ENCODE data around the gene PCBP3.
A peak's percentile ranks its signal among the peaks of the same experiment; 100 is the strongest.

The PCBP3 gene

DNA sequence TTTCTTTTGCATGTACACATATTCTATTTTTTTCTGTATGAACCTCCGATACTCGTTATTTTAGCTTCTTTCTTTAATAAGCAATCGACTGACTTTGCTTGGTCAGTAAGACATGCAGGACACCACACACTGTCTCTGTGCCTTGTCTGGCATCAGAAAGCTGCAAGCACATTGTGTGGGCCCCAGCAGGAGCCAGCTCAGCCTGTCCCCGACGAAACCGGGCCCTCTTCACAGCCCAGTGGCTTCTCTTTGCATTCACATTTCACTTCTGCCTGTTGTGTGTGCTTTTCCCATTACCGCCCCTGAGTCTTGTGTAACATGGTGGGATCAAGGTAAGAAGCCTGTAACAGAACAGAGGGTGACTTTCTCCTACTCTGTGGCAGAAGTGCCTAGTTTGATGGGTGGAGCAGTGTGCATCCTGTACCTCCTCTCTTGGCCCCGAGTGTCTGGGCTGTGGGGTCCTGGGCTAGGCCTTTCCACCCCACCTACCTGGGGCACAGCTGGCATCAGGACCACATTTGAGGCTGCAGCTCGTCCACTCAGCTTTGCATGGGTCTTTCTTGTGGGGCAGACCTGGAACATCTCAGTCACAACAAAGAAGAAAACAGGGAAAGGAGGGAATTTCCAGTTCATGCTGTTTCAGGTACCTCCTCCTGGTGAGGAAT, 219.2 kb downstream of the PCBP3 start:
- no peak for DNase-seq (ENCODE audit: low read depth)

DNA sequence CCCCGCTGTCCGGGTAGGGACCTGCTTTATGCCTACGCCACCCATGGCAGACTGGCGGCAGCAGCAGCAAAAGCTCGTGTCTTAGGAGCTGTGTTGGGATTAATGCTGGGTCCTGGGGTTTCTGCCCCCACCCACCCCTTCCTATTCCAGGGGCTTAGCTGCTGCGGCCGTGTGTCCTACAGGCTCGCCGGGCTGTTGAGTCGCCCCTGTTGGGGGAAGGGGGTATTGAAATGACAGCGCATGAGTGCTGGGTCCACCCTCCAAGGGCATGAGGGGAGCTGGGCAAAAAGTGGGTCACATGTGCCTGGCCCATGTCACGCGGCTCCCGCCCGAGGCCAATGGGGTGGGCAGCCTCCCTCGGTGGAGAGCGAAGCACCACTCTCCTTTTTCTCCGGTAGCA, 219.7 kb downstream of the PCBP3 start:
- no peak for DNase-seq (ENCODE audit: low read depth)

DNA sequence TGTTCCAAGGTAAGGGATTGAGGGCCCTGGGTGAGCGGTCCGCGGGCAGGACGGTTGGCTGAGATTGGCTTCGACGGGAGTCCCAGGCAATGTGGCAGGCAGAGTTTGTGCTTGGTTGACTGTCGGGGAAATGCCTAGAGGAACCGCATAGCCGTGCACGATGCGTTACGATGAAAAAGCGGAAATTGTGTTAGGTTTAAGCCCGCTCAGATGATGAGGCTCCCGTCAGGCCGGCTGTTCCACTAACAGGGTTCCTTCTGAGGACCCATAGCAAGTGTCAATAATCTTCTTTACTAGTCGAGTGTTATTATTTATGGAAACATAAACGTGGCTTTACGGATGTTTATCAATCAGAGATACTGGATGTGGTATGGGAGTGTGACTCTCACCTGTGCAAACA, 220.2 kb downstream of the PCBP3 start:
- no peak for DNase-seq (ENCODE audit: low read depth)

DNA sequence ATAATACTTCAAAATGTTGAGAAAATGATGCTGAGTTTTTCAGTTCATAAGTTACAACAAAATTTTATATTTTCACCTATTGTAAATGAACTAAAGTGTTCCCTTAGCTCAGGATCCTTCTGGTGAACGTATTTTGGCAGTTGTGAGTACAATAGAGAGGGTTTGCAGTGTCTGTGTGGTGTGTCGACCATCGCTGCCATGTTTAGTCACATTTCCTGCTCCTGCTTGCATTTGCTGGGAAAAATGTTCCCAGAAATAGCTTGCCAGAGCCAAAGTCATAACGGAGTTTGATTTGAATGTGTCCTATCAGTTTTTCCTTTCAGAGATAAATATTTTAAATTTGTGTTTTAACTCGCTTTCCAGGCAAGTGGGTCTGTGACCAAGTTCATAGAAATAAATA, 220.9 kb downstream of the PCBP3 start:
- DNase-seq (ENCODE audit: low read depth), result no peak

DNA sequence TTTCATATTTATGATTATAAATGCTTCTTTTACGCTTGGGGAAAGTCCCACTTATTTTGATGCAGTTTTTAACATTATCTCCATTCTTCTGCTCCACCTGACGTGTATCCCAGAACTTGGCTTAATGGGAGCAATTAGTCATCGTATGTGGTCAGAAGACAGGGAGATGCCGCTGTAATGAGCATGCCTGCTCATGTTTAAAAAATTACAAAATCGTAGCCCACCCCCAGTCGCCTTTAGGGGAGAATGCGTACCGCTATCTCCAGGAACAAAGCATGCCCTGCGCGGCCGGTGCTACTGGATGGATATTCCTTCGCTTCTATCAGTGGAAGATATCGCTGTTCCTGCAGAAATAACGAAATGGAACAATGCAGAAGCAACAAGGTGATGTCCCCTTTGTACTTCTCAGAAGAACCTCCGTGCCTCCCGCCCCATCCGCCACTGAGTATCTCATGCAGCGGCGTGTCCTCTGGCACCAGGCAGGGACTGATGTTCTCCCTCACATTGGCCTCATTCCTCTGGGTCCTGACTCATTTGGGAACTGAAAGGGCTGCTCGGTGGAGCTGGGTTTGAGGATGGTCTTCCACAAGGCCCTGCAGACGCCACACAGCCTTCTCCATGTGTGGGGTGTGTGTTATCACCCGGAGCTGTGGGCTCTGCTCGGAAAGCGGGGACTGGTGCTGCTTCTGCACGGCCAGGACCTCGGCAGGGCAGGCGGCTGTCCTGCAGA, 221.7 kb downstream of the PCBP3 start:
- DNase-seq (ENCODE audit: low read depth), result no peak

DNA sequence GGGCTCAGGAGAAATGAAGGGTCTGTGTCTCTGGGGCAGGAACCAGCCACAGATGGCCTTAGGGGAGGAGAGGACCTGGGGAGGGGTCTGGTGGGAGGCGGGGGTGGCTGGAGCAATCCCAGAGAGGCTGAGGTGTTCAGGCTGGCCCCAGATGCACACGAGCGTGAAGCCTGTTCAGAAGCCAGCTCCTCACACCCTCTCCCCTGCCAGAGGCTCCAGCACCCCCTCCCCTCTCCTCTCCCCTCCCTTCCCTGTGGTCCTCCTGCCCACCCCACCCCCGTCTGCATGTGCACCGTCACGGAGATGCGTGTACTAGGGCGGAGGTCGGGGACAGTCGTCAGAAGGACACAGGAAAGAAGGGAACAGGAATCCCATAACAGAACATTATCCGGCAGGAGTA, 223.0 kb downstream of the PCBP3 start:
- DNase-seq (ENCODE audit: low read depth), result no peak

DNA sequence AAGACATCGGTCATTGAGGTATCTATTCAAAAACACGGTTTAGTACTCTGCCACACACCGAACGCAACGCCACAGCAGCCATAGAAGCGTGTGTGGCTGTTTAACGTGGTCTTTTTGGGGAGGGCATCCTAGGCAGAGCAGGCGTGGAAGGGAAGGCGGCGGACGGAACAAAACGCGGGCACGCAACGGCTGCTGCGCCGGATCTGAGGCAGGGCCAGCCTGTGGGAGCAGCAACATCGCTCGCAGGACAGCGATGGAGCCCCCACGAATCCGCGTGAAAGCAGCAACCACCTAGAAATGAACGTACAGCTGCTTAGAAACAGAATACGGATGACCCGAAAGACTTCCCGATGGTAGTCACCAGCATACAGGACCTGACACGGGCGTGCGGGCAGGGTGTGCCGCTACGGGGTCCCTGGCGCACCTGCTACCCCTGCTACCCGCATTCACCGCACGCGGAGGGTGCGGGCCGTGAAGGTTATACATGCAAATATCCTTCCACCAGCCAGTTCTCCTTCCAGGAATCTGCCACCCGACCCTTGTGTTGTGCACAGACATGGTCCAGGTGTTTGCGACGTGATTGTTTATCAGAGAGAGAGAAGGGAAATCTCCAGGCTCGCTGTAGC, 223.6 kb downstream of the PCBP3 start:
- DNase-seq (ENCODE audit: low read depth), result no peak

DNA sequence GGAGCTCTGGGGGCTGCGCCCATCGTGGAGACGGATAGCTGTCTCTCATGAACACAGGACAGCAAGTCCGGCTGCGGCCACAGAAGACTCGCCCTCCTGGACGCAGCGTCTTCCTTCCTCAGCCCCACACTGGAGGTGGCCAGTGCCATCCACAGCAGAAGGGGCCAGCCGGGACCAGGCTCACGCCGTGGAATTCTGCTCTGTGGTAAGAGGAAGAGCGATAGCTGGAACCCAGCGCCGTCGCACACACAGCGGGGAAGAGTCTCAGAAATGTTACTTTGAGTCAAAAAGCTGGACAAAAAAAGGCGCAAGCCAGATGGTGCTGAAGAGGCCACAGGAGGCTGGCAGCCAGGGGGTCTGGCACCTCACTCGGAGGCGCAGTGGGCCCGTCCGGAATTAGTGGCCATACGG, 224.2 kb downstream of the PCBP3 start:
- no peak for DNase-seq (ENCODE audit: low read depth)

DNA sequence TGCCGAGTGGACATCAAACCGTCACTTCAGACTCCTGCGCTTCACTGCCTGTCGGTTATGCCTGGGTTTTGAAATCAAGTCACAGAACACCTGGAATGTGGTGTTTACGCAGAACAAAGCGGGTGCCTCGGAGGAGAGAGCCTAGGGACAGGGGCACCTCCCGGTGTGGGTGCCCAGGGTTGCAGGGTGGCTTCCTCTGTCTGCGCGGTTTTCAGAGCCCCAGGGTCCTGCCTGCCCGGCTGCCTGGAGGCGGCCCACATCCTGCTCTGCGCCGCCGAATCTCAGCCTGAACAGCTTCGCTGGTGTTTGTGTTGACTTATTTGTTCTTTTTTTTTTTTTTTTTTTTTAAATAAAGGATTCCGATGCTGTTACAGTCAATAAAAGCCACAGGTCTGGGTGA, 224.6 kb downstream of the PCBP3 start:
- no peak for DNase-seq (ENCODE audit: low read depth)

DNA sequence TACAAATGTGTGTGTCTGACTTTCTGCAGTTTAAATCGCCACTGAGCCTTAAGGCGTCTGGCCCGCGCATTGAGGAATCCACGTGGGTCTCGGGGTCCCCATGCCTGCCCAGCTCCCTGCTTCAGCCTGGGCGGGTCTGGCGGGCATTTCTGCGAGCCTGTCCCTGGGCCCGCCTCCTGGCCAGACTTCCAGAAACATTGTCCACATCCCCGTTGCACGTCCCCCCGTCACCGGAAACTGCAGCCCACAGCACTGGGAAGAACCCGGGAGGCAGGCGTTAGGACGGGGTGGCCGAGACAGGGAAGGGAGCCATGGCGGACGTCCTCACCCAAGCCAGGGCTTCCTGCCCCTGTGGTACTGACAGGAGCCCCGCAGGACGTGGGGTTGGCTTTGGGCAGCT, 225.0 kb downstream of the PCBP3 start:
- DNase-seq (ENCODE audit: low read depth), result no peak

DNA sequence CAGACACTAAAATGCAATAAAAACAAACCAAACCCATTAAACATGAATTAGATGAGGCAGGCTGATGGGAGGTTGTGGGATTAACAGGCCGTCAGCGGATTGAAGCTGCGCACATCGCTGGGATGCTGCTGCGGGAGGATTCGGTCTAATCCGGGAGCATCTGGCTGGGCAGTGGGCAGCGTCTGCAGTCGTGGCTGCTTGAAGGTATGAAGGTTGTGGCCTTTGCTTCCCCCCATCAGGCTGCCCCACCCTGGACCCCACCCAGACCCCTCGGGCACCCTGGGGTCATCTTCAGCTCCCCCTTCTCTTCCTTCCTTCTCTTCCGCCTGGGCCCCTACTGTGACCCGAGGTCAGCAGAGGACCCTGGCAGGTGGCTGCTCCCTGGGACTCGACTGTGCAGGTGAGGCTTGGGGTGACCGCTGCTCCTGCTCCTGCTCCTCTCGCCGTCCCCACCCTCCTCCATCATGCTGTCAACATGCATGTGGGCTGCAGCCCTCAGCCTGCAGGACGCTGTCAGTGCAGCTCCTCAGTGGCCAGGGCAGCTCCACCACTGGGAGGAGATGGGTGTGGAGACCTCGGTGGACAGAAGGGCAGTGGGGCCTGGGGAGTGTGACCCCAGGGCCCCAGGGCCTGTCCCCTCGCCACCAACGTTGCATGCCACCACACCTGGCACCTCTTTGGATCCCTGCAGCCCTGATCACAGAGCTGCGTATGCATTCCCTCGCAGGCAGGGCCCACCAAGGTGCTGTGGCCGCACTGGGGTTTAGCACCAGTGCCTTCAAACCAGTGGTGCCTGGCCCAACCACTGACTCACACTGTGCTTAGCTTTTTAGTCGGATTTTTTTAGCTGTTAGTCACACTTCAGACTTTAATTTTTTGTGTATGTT, 225.8 kb downstream of the PCBP3 start:
- no peak for DNase-seq (ENCODE audit: low read depth)

DNA sequence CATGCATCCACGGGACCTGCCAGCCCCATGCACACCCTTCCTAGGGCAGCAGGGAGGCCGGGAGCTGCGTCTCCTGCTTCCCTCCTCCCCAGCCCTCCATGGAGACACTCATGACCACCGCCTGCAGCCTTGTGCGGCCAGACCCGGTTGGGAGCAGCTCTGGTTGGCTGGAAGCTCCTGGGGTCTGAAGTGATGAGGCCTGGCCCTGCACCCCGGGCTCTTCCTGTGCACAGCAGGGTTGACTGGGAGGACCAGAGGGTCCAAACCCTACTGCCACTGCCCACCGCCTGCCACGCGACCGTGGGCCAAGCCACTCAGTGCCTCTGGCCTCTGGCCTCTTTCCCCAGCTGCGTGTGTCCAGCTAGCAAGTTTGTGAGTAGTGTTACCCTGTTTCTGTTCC, 226.9 kb downstream of the PCBP3 start:
- no peak for DNase-seq (ENCODE audit: low read depth)

DNA sequence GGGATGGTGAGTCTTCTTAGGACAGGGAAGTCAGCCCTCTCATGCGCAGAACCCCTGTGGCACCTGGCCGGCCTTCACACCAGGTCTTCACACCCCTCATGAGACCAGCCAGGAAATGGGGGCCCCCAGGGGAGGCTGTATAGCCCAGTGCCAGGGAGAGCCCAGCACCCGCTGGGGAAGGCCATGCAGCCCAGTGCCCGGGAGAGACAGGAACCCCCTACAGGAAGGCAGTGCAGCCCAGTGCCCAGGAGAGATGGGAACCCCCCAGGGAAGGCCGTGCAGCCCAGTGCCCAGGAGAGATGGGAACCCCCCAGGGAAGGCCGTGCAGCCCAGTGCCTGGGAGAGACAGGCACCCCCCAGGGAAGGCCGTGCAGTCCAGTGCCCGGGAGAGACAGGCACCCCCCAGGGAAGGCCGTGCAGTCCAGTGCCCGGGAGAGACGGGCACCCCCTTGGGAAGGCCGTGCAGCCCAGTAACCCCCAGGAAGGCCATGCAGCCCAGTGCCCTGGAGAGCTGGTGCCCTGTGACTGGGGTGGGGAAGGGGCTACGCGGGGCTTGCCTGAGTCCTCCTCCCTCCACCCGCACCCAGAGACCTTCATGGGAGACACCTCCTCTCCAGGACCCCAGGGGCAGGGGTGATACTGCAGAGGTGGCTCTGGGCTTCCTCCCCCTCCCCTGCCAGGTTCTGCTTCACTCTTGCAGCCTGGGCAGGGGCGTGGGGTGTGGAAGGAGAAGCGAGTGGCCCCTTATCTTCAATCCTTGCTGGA, 227.5 kb downstream of the PCBP3 start:
- no peak for DNase-seq (ENCODE audit: low read depth)

DNA sequence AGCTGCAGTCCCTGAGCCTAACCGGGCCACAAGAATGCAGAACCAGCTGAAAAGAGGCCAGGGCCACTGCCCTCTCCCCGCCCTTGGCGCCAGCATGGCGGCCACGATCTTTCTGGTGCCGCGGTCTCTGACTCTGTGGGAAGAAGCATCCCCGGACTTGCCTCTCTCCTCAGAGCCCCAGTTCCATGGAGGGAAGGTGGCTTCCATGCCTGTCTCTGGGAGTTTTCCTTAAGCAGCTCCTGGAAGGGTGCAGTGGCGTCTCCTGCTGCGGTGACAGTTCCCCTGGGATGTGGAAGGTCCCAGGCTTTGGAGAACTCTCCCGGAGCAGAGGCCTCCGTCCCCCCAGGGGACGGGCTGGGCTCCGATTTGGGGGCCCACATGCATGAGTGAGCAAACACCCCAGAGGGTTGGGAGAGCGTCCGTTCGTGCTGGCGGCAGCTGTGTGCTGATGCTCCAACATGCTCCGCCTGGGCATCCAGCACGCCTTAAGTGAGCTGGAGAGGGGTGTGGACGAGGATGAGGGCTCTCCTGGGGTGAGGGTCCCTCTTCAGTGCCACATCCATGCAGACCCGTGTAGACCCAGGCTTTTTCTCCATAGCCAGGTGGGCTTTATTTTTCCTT, 228.2 kb downstream of the PCBP3 start:
- no peak for DNase-seq (ENCODE audit: low read depth)

DNA sequence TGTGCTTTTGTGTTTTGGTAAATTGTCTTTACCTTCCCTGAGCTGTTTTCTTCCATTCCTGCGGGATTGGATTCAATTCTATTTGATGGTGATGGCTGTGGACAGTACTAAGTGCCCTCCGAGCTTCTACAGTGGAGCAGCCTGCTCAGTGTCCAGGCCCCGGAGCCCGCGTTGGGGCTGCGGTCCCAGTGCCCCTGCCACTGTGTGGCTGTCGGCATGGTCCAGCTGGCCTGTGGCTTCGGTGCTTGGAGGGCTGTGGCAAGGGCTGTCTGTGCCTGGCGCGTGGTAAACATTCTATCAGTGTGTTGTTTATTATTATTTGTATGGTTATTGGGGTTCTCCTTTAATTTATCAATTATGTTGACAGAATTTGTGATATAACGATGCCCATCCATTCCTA, 228.9 kb downstream of the PCBP3 start:
- DNase-seq (ENCODE audit: low read depth), result no peak

DNA sequence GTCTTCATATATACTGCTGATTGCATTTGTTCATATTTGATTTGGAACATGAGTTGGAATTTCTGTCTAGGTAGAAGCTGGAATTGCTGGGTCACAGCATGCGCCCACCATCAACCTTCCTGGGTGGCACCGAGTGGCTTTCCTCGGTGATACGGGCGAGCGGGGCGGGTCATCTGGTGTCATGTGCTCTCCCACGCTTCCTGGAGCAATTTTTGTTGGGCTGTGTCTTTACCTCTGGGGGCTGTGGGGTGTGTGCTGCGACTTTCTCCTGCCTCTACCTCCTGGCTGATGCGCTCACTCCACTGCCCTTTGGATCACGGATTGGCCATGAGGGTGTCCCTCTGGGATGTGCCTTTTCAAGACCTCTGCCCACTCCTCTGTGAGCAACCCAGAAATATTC, 229.4 kb downstream of the PCBP3 start:
- DNase-seq (ENCODE audit: low read depth), result no peak

DNA sequence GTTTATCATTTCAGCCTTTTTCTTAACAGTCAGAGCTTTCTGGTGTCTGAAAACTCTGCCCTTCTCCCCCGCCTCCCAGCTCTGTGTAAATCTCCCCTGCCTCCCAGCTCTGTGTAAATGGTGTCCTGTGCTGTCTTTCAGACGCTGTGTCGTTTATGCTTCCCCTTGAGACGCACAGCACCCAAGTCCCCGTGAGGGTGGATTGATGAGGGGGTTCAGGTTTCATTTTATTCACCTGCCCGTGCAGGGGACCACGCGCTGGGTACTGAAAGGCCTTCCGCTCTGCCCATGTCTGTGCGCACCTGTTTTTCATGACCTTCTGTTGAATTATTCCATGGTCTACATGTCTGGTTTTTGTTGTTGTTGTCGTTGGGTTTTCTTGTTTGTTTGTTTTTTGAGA, 229.9 kb downstream of the PCBP3 start:
- DNase-seq (ENCODE audit: low read depth), result no peak

DNA sequence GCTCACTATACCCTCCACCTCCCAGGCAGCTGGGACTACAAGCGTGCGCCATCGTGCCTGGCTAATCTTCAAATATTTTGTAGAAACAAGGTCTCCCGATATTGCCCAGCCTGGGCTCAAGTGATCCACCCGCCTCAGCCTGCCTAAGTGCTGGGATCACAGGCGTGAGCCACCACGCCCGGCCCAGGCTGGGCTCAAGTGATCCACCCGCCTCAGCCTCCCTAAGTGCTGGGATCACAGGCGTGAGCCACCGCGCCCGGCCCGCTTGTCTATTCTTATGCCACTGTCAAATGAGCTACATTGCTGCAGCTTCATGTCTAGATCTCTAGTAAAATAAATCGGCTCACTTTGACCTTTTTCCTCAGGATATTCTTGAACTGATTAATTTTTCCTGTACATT, 230.3 kb downstream of the PCBP3 start:
- DNase-seq (ENCODE audit: low read depth), result no peak

DNA sequence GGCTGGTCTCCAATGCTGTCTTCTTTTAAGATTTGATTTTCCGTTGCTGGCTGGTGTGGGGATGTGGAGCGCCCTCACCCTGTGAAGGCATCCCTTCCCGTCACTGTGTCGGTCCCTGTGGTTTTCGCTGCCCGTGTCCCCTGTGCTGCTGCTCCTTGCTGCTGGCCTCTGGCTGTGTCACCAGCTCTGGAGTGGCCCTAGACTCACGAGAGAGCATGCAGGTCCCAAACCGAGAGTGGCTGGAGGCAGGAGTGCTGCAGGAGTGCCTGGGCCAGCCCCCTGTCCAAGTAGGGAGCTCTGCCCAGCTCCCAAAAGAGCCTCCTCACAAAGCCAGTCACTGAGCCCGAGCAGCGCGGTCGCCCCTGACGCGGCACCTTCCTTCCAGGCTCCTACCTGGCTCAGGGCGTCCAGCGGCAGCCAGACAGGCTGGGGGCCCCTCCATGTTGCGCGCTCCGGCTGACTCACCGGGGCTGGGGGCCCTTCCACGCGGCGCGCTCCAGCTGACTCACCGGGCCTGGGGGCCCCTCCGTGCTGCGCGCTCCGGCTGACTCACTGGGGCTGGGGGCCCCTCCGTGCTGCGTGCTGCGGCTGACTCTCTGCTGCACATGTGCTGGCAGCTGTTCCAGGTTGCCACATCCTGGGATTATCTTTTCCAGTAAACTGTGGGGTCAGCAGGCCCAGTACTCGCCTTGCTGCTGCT, 231.3 kb downstream of the PCBP3 start:
- peak; percentile 13 for DNase-seq (ENCODE audit: low read depth)

DNA sequence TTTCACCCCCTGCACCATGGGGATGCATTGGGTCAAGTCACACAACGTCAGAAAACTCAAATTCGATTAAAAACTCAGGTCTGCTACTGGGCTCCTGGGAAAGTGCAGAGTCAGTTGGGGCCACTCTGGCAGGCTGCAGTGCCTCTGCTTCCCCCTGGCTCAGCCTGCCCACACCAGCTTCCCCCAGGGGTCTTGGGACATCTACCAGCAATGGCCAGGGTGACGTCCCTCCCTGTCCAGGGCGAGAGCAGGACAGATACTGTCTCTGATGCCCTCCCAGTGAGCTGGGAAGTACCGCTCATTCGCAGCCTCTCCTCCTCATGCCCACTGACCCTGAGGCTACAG, 231.9 kb downstream of the PCBP3 start:
- DNase-seq (ENCODE audit: low read depth), result no peak

DNA sequence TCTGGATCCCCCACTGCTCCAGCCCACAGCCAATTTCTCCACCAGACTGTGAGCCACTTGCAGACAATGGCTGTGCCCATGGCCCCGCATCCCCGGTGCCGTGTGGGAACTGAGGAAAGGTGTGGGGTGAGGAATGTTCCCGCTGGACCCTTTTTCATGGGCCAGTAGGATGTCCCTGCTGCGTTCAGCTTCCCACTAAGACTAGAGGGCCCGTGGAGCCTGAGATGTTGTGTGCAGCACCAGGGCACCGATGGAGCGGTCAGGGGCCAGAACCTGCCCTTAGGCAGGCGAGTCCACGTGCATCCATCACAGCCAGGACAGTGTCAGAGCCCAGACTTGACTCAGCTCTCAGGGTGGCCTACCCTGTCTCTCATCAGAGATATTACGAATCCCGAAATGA, 232.4 kb downstream of the PCBP3 start:
- DNase-seq (ENCODE audit: low read depth), result no peak
